GM19043 (cell line): ENCODE data around the gene POLR3F.
"Not testable (repeated sequence)": the region's sequence is repeated elsewhere in the genome, so short reads cannot be mapped to it uniquely, and the experiment has no call there.

Experiments
- ATAC-seq: cut with Tn5 transposase; IDR thresholded peaks from one replicate; pipeline ENCODE4 v1.9.1; 2021; ENCODE audit warnings: low read depth; ENCODE audit not compliant: unreplicated experiment

The POLR3F gene

DNA sequence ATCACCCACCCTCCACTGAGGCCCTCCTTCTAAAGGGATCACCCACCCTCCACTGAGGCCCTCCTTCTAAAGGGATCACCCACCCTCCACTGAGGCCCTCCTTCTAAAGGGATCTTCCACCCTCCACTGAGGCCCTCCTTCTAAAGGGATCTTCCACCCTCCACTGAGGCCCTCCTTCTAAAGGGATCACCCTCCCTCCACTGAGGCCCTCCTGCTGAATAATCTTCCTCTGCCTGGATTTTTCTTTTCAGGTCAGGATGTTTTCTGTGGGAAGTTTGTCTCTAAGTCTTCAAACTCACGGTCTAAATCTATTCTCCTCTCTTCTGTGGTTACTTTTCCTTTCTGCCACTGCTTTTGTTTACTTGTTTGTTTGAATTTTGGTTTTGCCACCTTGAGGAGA lies 34.5 kb downstream of the POLR3F start:
- ATAC-seq, result not testable (repeated sequence)

DNA sequence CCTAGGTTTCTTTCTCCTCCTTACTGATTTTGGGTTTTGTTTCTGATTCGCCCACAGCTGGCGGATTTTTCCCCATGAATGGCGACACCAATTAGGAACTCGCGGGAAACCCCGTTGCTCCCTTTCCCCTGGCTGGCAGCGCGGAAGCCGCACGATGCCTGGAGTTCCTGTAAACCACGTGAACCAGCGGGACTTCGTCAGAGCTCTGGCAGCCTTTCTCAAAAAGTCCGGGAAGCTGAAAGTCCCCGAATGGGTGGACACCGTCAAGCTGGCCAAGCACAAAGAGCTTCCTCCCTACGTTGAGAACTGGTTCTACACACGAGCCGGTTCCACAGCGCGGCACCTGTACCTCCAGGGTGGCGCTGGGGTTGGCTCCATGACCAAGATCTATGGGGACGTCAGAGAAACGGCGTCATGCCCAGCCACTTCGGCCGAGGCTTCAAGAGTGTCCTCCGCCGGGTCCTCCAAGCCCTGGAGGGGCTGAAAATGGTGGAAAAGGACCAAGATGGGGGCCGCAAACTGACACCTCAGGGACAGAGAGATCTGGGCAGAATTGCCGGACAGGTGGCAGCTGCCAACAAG lies 37.4 kb downstream of the POLR3F start:
- no peak for ATAC-seq

DNA sequence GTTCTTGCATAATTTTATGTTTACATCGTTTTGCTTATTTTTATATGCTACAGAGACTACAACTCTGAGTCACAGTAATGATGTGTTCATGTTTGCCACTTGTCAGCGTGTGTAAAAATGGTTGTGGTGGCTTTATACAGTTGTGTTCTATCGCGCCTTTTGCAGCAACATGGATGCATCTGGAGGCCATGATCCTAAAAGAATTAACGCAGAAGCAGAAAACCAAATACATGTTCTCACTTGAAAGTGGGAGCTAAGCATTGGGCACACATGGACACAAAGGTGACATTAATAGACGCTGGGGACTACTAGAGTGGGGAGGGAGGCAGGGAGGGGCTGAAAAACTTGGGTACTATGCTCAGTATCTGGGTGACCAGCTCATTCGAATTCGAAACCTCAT lies 39.6 kb downstream of the POLR3F start:
- ATAC-seq, result no peak

DNA sequence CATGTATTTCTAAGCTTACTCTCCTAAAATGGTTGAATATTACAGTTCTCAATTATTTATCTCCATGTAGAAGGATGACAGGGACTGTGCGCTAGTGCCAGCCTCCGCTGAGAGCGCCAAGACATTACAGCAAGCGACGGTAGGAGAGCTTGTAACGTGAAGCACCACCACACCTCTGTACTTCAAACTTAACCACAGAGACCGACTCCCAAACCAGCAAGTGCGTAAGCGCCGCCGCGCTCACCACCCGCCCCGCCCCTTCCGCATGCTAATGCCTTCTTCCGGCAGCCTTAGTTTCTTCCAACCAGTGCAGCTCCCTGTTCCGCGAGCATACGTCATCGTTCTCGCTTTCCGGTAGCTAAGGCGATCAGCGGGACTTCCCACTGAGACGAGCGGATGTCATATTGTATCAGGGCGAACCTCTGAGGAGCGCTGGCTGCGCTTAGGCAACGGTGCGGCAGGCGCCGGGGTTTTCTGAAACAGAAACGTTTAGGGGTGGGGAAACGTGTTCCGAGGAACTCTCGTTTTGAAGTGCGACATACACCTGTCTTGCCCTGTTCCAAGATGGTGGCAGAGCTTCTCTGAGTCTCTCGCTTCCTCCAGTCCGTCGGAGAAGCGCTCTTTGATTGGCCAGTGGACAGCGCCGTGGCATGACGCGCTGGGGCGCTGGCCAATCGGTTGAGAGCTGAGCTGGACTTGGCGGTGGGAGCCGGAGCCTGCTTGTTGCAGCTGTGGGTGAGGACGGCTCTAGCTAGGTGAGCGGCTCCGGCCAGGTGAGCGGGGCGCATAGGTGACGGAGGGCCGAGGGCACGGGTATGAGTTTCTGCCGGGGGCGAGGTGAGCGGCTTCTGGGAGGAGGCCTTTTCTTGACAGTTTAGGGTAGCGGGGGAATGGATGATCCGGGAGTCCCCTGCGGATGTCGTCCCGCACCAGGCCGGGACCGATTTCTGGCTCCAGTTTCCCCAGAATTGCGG lies 40.3 kb downstream of the POLR3F start, which contains the start of gene SEC23B:
Gene SEC23B, plus strand, starts transcription at position 723 of the 974 bp plus-strand sequence. CDS start 2,896 bp downstream, outside the sequence.
- peak; percentile 95 for ATAC-seq

DNA sequence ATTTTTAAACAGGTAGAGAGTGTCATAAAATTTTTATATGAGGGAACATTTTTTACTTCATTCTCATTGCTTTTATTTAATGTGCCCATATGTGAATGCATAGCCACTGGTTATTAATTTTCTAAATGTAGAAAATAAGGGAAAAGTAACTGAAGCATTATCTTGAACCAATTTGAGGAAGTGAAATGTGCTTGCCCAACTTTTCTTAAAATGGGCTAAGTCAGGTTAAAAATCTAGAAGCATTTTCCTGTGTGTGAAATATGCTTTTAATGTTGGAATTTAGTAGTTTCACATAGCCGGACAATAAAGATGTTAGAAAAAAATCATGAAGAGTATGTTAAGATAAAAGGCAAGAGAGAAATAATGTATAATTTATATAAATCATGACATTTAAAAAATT lies 44.4 kb downstream of the POLR3F start:
- ATAC-seq, result no peak

DNA sequence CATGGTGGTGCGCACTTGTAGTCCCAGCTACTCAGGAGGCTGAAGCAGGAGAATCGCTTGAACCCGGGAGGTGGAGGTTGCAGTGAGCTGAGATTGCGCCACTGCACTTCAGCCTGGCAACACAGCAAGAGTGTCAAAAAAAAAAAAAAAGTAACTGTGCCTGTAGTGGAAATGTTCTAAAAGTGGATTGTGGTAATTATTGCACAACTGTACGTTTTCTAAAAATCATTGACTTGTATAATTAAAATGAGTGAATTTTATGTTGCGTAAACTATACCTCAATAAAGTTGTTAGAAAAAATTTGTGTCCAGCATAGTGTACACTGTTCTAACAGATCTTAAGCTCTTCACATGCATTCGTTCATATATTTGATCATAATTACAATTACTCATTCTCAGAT lies 46.0 kb downstream of the POLR3F start:
- ATAC-seq, result no peak

DNA sequence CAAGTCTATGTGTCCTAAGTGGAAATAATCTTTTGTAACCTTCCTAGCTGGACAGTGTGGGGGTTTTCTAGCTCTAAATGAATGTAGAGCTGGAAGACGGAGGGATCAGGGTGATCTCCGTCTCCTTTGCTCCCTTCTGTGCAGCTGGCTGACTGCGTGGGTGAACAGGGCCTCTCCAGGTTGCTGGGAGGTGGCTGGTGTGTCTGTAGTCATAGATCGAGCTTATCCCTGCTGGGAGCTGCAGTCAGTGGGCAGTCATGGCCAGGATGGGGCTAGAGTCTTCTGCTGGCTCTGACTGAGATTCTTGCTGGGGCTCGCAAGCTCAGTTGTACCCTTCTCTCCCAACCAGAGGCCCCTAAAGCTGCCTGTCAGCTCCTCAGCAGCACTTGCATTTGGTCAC lies 46.9 kb downstream of the POLR3F start:
- ATAC-seq, result no peak

DNA sequence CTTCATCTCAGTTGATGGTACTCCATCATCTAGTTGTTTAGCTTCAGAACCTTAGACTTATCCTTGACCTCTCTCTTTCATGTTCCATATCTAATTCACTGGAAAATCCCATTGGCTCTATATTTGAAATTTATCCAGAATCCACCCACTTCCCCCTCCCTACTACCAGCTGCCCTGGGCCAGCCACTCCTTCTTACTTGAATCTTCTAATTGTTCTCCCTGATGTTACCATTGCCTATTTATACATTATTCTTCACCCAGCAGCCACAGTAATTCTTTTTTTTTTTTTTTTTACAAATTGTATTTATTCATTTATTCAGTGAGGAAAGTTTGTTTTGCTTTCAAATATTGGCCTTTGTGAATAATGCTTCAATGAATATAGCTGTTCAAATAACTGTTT lies 48.8 kb downstream of the POLR3F start:
- no peak for ATAC-seq

DNA sequence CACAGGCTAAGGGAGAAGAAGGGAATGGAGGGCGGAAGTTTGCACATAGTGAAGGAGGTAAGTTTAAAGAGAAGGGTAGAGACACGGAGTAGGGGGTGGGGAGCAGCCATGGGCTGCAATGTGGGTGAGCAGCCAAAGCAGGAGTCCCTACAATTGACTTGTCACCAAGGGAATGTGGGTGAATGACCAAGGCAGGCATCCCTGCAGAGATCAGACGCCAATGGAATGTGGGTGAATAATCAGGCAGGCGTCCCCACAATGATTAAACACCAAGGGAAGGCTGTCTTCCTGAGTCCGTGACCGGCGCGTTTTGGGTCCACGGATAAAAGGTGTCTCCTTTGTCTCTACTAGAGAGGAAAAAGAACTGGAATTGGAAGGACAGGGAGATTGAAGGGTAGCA lies 54.9 kb downstream of the POLR3F start:
- ATAC-seq, result not testable (repeated sequence)

DNA sequence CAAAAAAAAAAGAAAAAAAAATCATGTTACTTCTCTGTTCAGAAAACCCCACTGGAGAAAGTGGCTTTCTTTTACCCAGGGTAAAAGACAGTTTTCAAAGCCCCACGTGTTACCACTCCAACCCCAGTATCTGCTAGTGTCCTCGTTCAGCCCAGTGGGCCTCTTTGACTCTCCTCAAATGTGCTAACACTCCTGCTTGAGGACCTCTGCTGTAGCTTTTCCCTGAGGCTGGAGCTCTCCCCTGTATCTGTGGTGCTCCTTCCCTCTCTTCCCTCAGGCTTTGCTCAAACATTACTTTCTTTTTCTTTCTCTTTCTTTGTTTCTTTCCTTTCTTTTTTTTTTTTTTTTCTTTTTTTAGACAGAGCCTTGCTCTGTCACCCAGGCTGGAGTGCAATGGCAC lies 55.9 kb downstream of the POLR3F start:
- no peak for ATAC-seq

DNA sequence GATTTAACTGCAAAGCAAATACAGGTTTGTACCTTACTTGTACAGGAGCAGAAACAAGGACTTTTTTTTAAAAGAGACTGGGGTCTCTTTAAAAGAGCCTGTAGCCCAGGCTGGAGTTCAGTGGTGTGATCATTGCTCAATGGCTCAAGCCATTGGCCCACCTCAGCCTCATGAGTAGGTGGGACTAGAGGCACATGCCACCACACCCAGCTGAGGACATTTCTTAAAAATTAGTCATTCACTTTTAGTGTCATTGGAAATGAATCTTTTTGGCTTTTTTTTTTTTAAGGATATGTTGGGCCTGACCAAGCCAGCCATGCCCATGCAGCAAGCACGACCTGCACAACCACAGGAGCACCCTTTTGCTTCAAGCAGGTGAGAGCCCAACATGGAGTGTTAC lies 57.5 kb downstream of the POLR3F start:
- ATAC-seq, result no peak

DNA sequence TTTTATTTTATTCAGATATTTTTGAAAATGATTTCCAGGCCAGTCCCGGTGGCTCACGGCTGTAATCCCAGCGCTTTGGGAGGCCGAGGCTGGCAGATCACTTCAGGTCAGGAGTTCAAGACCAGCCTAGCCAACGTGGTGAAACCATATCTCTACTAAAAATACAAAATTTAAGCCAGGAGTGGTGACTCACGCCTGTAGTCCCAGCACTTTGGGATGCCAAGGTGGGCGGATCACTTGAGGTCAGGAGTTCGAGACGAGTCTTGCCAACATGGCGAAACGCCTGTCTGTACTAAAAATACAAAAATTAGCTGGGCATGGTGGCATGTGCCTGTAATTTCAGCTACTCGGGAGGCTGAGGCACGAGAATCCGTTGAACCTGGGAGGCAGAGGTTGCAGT lies 59.6 kb downstream of the POLR3F start:
- not testable (repeated sequence) for ATAC-seq

DNA sequence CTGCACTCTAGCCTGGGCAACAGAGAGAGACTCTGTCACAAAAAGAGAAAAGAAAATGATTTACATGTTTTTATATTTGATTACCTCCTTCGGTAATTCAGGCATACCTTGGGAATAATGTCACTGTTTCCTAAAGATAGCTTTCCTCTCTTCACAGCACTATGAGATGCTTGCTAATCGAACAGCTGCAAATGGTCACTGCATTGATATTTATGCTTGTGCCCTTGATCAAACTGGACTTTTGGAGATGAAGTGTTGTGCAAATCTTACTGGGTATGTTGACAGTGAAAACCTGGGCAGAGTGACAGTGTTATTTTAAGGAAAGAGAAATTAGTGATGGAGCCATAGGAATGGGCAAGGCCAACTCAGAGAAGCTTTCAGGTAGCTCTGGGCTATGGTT lies 60.1 kb downstream of the POLR3F start:
- no peak for ATAC-seq

DNA sequence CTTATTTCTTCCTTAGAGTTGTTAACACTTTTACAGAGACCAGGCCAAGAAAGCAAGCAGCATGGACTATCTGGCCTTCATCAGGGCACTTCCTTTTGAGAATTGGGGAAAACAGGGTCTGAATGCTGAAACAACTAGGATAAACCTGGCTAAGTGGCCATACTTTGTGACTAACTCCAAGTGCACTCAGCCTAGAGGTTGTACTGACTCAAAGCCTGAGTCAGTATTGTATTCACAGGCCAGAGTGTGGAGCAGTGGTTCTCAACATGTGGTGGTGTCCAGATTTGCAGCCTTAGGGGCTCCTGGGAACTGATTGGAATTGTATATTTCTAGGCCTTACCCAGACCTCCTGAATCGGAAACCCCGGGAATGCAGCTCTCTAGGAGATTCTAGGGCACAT lies 60.6 kb downstream of the POLR3F start:
- no peak for ATAC-seq

DNA sequence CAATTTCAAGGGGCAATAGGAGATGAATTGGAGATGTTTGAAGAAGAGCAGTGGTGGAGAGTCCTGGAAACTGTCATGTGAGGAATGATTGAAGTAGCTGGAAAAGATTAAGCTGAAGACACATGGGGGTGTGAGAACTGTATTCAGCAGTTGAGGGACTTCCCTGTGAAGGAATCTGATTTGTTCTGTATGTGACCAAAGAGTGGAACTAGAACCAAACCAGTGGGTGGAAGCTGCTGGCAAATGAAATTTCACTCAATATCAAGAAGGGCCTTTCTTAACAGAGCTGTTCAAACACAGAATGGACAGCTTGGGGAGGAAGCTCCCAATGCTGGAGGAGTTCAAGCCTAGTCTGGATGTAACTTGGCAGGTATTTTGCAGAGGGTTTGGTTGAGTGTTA lies 61.9 kb downstream of the POLR3F start:
- ATAC-seq, result no peak

DNA sequence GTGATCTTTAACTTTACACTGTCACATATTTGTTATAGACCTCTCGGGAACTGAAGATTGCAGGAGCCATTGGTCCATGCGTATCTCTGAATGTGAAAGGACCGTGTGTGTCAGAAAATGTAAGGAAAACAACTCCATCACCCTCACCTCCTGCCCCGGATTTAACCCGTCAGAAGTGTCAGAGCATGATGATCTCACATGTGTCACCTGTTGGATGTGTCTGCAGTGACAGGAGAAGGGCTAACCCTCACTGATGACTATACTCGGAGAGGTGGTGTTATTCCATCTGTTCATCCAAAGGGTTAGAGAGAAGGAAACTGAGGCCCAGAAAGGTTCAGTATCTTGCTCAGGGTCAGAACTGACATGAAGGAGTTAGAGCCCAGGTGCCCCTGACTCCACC lies 65.4 kb downstream of the POLR3F start:
- ATAC-seq, result no peak

DNA sequence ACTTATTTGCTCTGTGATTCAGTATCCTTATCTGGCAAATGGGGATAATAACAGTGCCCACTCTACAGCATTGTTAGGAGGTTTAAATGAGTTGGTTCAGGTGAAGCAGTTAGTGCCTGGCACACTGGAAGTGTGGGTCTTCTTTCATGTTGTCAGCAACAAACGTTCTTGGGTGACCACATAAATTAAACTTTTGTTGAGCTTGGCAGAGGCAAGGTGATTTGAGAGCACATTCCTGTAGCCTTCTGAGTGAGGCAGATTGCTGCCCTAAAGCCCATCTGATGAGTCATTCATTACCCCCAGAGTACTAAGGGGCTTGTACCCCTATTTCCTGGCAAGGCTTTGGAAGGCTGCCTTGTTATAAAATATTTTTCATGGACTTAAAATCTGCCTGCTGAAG lies 66.3 kb downstream of the POLR3F start:
- no peak for ATAC-seq

DNA sequence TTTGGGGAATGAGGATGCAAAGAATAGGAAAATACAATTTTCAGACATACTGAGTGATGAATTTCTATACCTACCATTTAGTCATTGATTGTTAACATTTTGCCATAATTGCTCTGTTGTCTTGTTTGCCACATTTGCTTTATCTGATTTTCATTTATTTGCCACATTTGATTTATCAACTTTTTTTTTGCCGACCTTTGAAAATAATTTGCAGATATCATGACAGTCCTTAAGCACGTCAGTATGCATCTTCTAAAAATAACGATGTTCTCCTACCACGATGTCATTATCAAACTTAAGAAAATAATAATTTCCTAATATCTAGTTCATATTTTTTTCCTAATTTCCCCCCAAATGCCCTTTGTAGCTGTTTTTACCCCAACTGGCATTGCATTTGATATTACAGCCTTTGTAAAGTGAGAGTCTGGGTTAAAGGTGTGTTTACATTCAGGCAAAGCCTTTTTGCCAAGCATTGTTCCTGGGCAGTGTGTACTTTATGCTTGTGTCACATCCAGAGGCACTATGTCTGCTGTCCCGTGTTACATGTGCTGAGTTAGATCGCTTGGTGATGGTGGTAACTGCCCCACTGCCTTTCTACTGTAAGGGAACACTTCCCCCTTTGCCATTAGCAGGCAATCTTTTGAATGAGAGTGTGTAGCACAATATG lies 66.9 kb downstream of the POLR3F start:
- ATAC-seq, result no peak
